Fibroblast of gingiva (primary cell): Measurements from ENCODE around the gene PCIF1.
"Not testable (repeated sequence)": the region's sequence is repeated elsewhere in the genome, so short reads cannot be mapped to it uniquely, and the experiment has no call there.

ENCODE experiments used
- DNase-seq: peaks from one replicate; pipeline ENCODE4 v3.0.0-alpha.2; 2011; ENCODE audit warnings: low read depth

Gene PCIF1

GRCh38 chr20:45934586-45935415, at the start of gene PCIF1:
Gene PCIF1 (plus strand): TSS chr20:45934683. CDS start chr20:45939000, 4,317 bp downstream.
- peak; percentile 94 for DNase-seq

- no peak for DNase-seq
Observed at GRCh38 chr20:45886590-45887345, 47.7 kb upstream of the PCIF1 start.

GRCh38 chr20:45887346-45887715, 47.2 kb upstream of the PCIF1 start, which contains the start of gene SPATA25:
Gene SPATA25 (minus strand): TSS chr20:45887622. CDS start chr20:45887590, 32 bp downstream.
- DNase-seq, result no peak

GRCh38 chr20:45888681-45889080, 45.8 kb upstream of the PCIF1 start:
- DNase-seq, result no peak

GRCh38 chr20:45890077-45890984, 44.2 kb upstream of the PCIF1 start:
- DNase-seq, result peak; percentile 69

GRCh38 chr20:45890985-45891983, 43.2 kb upstream of the PCIF1 start, which contains the start of the genes CTSA and NEURL2:
Gene CTSA (plus strand): TSS chr20:45891335. CDS start chr20:45891569, 234 bp downstream.
Gene NEURL2 (minus strand): TSS chr20:45891208. CDS start chr20:45890991, 217 bp downstream.
- DNase-seq, result peak; percentile 94

GRCh38 chr20:45892049-45892825, 42.2 kb upstream of the PCIF1 start:
- peak; percentile 20 for DNase-seq

- DNase-seq, result no peak
Observed at GRCh38 chr20:45892828-45893500, 41.5 kb upstream of the PCIF1 start.

- no peak for DNase-seq
Observed at GRCh38 chr20:45893831-45894230, 40.7 kb upstream of the PCIF1 start.

GRCh38 chr20:45894797-45895196, 39.7 kb upstream of the PCIF1 start:
- DNase-seq, result no peak

GRCh38 chr20:45896641-45897161, 37.8 kb upstream of the PCIF1 start:
- no peak for DNase-seq

GRCh38 chr20:45897289-45897688, 37.2 kb upstream of the PCIF1 start:
- DNase-seq, result no peak

- no peak for DNase-seq
Observed at GRCh38 chr20:45897692-45898091, 36.8 kb upstream of the PCIF1 start.

- DNase-seq, result no peak
Observed at GRCh38 chr20:45898285-45898684, 36.2 kb upstream of the PCIF1 start.

GRCh38 chr20:45899046-45899835, 35.2 kb upstream of the PCIF1 start:
- no peak for DNase-seq

- not testable (repeated sequence) for DNase-seq
Observed at GRCh38 chr20:45901332-45901731, 33.2 kb upstream of the PCIF1 start.

GRCh38 chr20:45902199-45902701, 32.2 kb upstream of the PCIF1 start:
- no peak for DNase-seq
